Kidney (tissue), 14 donors: ENCODE results near the gene SRP9. TPM values are rescaled to one million over a fixed set of nuclear protein-coding genes. Genes with fewer than 3 reads are reported as not detected.
A peak's percentile ranks its signal among the peaks of the same experiment; 100 is the strongest.

Experiments used
- DNase-seq, 5 donors: peaks; one replicate each; pipeline ENCODE4 v3.0.0-alpha.2; 2013 to 2020
- FAIRE-seq: peaks from 2 replicates; lab custom pipeline; 2012; peaks lifted over from hg19 to GRCh38; lab: Jason Lieb, UNC
- H3K27ac ChIP-seq, 2 donors: one replicate each; pipeline ENCODE4 v1.7.0; 2013; ENCODE audit warnings: low read depth in 2 of 2, low read length in 2 of 2, inconsistent platforms in 1 of 2
- H3K27me3 ChIP-seq: one replicate; pipeline ENCODE4 v1.7.1; 2013; ENCODE audit warnings: low read length, inconsistent platforms; ENCODE audit not compliant: control insufficient read depth, insufficient read depth
- H3K36me3 ChIP-seq, 3 donors: one replicate each; pipeline versions ENCODE4 v1.7.0 to v1.7.1; 2013; ENCODE audit warnings: low read length in 3 of 3, control low read depth in 1 of 3, inconsistent platforms in 1 of 3; ENCODE audit not compliant: insufficient read depth in 3 of 3, control insufficient read depth in 2 of 3
- H3K4me1 ChIP-seq, 3 donors: one replicate each; pipeline versions ENCODE4 v1.7.0 to v1.7.1; 2013; ENCODE audit warnings: low read length in 3 of 3, inconsistent platforms in 1 of 3, low read depth in 1 of 3; ENCODE audit not compliant: control insufficient read depth in 2 of 3, insufficient read depth in 2 of 3
- H3K4me3 ChIP-seq, 3 donors: one replicate each; pipeline versions ENCODE4 v1.7.0 to v1.8.1; 2013; ENCODE audit warnings: low read length in 3 of 3, control low read depth in 1 of 3, inconsistent platforms in 1 of 3
- H3K9ac ChIP-seq, 3 donors: one replicate each; pipeline versions ENCODE4 v1.7.0 to v1.7.1; 2013; ENCODE audit warnings: low read length in 3 of 3, control low read depth in 1 of 3, inconsistent platforms in 1 of 3
- H3K9me3 ChIP-seq, 3 donors: one replicate each; pipeline versions ENCODE4 v1.7.0 to v1.7.1; 2013; ENCODE audit warnings: low read length in 3 of 3, control low read depth in 1 of 3, inconsistent platforms in 1 of 3; ENCODE audit not compliant: control insufficient read depth in 2 of 3, insufficient read depth in 1 of 3
- intact Hi-C: fragments of 100-400 bp; cut with DNase I; formaldehyde crosslinking; loops from one replicate; pipeline ENCODE4 v1.11.1; 2022
- polyA plus RNA-seq: library from polyadenylated mRNA; stranded (reverse); fragments of 350-450 nt; fragmentation: Illumina TruSeq; extraction: RNeasy Lipid Tissue Mini Kit (QIAGEN cat#74804); gene quantifications from one replicate; pipeline ENCODE4 v1.2.3, GENCODE V29; 2014; ENCODE audit warnings: low read depth, low replicate concordance; ENCODE audit not compliant: insufficient read depth
- total RNA-seq: library from RNA; stranded (reverse); fragmentation: NEBNext Ultra II Directional; extraction: Animal tissue kit (Norgen Biotek cat#: 25700); gene quantifications from one replicate; pipeline ENCODE4 v1.2.1, GENCODE V29; 2021
- TF ChIP-seq, protein P1 (sequence below): IDR thresholded peaks from 3 replicates; pipeline ENCODE4 v1.5.1; 2012; ENCODE audit warnings: mild to moderate bottlenecking, moderate library complexity, borderline replicate concordance; ENCODE audit not compliant: insufficient read depth; ENCODE audit errors: extremely low read depth
- donor health status: control.
- donor health status: control.
- donor health status: control.
- donor health status: control.
- donor health status: control.
- donor health status: DM: yes; HTN: yes; CAD: no.
- donor health status: Normal renal cell carcinoma (clear cell type).

The SRP9 gene
- total and polyA plus RNA-seq, 2 donors from 2014 or later: 199 to 307 TPM

DNA sequence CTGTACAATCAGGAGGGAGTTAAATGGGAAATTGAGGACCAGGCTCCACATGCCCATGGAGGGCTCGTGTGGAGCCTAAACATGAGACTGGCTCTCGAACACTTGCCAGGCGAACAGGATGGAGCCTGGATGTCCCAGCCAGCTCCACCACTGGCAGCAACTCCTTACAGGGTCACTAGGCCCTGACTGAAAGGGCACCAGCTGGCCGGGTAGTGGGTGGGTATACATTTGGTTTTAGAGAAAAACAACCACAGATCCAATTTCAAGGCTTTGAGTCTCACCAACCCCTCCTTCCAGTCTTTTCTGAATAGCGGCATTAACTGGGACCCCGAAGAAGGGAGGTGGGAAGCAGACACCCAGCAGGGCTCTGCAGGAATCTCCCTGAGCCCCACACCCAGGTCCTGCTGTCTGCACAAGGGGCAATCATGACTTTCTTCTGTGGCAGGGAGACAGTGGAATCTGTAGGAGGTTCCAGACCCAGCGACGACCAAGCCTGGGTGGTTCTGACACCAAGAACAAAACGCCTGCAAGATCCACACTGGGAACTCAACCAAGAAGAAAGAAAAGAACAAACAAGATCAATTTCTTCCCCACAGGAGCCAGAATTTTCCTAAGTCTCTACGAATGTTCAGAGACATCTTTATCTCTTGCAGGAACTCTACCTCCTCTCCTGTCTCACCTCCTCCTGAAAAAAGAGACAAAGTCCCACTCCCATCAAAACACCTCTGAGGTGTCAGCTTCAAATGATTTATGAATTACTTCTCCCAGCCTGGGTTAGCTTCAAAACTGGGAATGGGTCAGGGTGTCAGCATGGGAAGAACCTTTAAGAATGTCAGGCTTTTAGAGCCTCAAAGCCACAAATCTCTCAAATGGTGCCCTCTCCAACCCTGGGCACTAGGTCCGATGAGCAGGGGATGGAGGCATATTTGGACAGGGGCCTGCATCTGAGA is 26.5 kb upstream of the SRP9 start:
- H3K36me3 ChIP-seq: no peaks in the 10 kb centered on the region
- TF ChIP-seq, protein P1, sequence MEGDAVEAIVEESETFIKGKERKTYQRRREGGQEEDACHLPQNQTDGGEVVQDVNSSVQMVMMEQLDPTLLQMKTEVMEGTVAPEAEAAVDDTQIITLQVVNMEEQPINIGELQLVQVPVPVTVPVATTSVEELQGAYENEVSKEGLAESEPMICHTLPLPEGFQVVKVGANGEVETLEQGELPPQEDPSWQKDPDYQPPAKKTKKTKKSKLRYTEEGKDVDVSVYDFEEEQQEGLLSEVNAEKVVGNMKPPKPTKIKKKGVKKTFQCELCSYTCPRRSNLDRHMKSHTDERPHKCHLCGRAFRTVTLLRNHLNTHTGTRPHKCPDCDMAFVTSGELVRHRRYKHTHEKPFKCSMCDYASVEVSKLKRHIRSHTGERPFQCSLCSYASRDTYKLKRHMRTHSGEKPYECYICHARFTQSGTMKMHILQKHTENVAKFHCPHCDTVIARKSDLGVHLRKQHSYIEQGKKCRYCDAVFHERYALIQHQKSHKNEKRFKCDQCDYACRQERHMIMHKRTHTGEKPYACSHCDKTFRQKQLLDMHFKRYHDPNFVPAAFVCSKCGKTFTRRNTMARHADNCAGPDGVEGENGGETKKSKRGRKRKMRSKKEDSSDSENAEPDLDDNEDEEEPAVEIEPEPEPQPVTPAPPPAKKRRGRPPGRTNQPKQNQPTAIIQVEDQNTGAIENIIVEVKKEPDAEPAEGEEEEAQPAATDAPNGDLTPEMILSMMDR: no peak
- H3K9ac ChIP-seq: no peak overlapping the region
- H3K27me3 ChIP-seq: no peaks in the 10 kb centered on the region
- no peak overlapping the region for H3K27ac ChIP-seq
- H3K4me1 ChIP-seq: peaks cover 0 to 6% (median 0%) of the 10 kb centered on the region in 3 donors
- no peak for FAIRE-seq
- no peaks in the 10 kb centered on the region for H3K9me3 ChIP-seq
- DNase-seq: peak in 3 of 5 donors; percentile 49 to 63 (median 63)
- no peak overlapping the region for H3K4me3 ChIP-seq
- intact Hi-C loops: no loop called here

DNA sequence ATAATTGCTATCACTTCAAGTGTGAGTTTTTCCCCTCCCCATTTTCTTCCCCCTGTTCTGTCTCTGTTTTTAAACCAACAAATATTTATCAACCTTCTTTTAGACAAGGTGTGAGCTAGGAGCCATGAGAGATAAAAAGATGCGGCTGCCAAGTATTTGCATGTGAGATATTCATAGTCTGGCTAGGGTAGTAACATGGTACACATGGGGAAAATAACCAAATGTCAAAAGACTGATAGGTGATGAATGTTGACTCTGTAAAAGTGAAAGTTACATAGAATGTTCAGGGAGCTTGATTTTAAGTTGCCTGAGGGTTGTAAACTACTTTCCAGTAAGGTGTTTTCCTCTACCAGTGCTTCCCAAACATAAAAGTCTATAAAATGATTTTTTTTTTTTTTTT is 25.4 kb upstream of the SRP9 start:
- Histone ChIP-seq H3K36me3 (no peaks in the 10 kb centered on the region), H3K27me3 (no peaks in the 10 kb centered on the region), H3K9me3 (no peaks in the 10 kb centered on the region), H3K9ac (no peak overlapping the region), H3K4me3 (no peak overlapping the region), H3K4me1 (peaks cover 0 to 6% (median 0%) of the 10 kb centered on the region in 3 donors), H3K27ac (no peak overlapping the region)
- intact Hi-C loops: no loop called here
- TF ChIP-seq, protein P1: no peak
- DNase-seq (no peak), FAIRE-seq (no peak)

DNA sequence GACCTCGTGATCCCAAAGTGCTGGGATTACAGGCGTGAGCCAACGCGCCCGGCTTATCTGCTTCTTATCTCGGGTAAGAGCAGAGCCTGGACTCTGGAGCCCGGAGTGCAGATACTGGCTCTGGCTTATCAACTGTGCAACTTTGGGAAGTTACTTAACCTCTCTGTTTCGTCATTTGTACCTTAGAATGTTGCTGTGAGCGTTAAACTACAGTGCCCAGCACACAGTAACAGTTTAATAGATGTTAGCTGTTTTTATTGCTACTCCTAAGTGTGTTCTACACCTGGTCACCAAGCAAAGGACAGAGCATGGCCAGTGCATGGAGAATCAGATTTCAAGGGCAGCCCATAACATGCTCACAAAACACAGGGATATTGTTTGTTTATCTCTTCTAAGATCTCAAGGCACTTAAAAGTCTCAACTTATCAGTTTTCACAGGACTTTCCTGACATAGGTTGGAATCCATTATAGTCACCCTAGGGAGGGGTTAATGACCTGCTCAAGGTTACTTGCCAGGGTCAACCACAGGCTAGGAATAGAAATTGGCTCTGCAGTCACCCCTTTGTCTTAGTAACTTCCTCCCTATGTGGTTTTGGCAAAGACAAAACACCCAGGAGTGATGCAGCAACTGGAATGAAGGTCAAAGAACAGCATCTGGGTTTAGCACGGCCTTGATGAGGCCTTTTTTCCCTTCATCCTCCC is 22.5 kb upstream of the SRP9 start:
- Histone ChIP-seq H3K9ac (no peak overlapping the region), H3K27me3 (no peaks in the 10 kb centered on the region), H3K36me3 (no peaks in the 10 kb centered on the region), H3K9me3 (no peaks in the 10 kb centered on the region), H3K27ac (no peak overlapping the region), H3K4me1 (peaks cover 0 to 6% (median 0%) of the 10 kb centered on the region in 3 donors), H3K4me3 (no peak overlapping the region)
- intact Hi-C loops: no loop called here
- FAIRE-seq (no peak), DNase-seq (peak in 2 of 5 donors; percentile 41 to 60)
- TF ChIP-seq, protein P1: no peak
